ENCODE results near the gene PPA1.
"Not testable (repeated sequence)": the region's sequence is repeated elsewhere in the genome, so short reads cannot be mapped to it uniquely, and the experiment has no call there.

Gene PPA1

DNA sequence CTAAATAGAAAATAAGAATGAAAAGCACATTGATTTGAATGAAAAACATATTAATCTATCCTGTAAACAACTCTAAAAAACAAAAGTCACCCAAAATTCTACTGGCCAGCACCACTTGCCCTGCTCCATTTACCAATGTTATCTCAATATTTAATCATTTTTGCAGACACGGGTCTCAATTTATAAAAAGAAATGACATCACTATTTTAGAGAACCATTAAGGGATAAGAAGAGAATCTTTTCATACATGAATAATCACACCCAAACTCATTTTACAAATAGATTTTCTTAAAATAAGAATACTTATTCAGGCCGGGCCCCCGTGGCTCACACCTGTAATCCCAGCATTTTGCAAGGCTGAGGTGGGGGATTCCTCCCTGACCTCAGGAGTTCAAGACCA lies 66.8 kb downstream of the PPA1 start:
- Histone ChIP-seq H3K27me3 (ENCODE audit: control insufficient read depth, insufficient read depth, low read length) (no peaks in the 10 kb centered on the region), H3K9me3 (ENCODE audit: control insufficient read depth, insufficient read depth, low read depth, low read length) (no peaks in the 10 kb centered on the region), H3K36me3 (ENCODE audit: control insufficient read depth, insufficient read depth, low read length) (peaks cover 22% of the 10 kb centered on the region), H3K4me1 (ENCODE audit: control insufficient read depth, insufficient read depth, low read length) (peaks cover 11% of the 10 kb centered on the region), H3K27ac (ENCODE audit: low read depth, low read length) (no peak overlapping the region), H3K4me3 (ENCODE audit: low read depth, low read length) (no peak overlapping the region), H3K9ac (ENCODE audit: low read length) (no peak overlapping the region)

DNA sequence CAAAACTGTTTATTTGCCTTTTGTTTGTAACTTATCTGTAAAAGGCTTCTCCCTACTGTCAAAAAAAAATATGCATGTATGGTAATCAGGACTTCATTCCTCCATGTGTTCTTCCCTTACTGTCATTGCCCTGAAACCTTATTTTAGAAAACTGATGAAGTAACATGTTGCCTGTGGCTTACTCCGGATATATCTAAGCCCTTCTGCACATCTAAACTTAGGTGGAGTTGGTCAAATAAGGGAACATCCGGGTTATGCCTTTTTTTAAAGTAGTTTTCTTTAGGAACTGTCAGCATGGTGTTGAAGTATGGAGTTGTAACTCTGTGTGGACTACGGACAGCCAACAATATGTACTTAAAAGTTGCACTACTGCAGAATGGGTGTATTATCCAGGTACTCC lies 69.1 kb downstream of the PPA1 start:
- no peak overlapping the region for H3K27ac ChIP-seq (ENCODE audit: low read depth, low read length)
- no peaks in the 10 kb centered on the region for H3K9me3 ChIP-seq (ENCODE audit: control insufficient read depth, insufficient read depth, low read depth, low read length)
- H3K4me3 ChIP-seq (ENCODE audit: low read depth, low read length) = no peak overlapping the region
- no peaks in the 10 kb centered on the region for H3K27me3 ChIP-seq (ENCODE audit: control insufficient read depth, insufficient read depth, low read length)
- no peak overlapping the region for H3K9ac ChIP-seq (ENCODE audit: low read length)
- peaks cover 11% of the 10 kb centered on the region for H3K4me1 ChIP-seq (ENCODE audit: control insufficient read depth, insufficient read depth, low read length)
- H3K36me3 ChIP-seq (ENCODE audit: control insufficient read depth, insufficient read depth, low read length) = peaks cover 43% of the 10 kb centered on the region

DNA sequence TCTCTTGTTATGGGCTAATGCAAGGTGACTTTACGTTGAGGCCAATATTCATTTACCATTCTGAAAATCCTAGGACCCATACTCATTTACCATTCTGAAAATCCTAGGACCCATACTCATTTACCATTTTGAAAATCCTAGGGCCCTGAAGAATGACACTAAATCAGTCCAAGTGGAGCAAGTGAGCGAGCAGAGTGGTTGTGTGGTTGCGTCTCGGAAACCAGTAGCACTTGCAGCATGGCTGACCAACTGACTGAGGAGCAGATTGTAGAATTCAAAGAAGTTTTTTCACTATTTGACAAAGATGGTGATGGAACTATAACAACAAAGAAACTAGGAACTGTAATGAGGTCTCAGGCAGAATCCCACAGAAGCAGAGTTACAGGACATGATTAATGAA lies 69.8 kb downstream of the PPA1 start:
- Histone ChIP-seq H3K4me3 (ENCODE audit: low read depth, low read length) (no peak overlapping the region), H3K4me1 (ENCODE audit: control insufficient read depth, insufficient read depth, low read length) (peaks cover 5% of the 10 kb centered on the region), H3K27me3 (ENCODE audit: control insufficient read depth, insufficient read depth, low read length) (no peaks in the 10 kb centered on the region), H3K9ac (ENCODE audit: low read length) (no peak overlapping the region), H3K36me3 (ENCODE audit: control insufficient read depth, insufficient read depth, low read length) (peaks cover 48% of the 10 kb centered on the region), H3K27ac (ENCODE audit: low read depth, low read length) (no peak overlapping the region), H3K9me3 (ENCODE audit: control insufficient read depth, insufficient read depth, low read depth, low read length) (no peaks in the 10 kb centered on the region)

GRCh38 chr10:70162892-70163201 lies 70.4 kb downstream of the PPA1 start:
- H3K4me1 ChIP-seq (ENCODE audit: control insufficient read depth, insufficient read depth, low read length) = peaks cover 5% of the 10 kb centered on the region
- peaks cover 54% of the 10 kb centered on the region for H3K36me3 ChIP-seq (ENCODE audit: control insufficient read depth, insufficient read depth, low read length)
- no peaks in the 10 kb centered on the region for H3K9me3 ChIP-seq (ENCODE audit: control insufficient read depth, insufficient read depth, low read depth, low read length)
- no peaks in the 10 kb centered on the region for H3K27me3 ChIP-seq (ENCODE audit: control insufficient read depth, insufficient read depth, low read length)
- H3K4me3 ChIP-seq (ENCODE audit: low read depth, low read length) = no peak overlapping the region; the same call in 1 of the 2 replicates
- H3K9ac ChIP-seq (ENCODE audit: low read length) = no peak overlapping the region
- no peak overlapping the region for H3K27ac ChIP-seq (ENCODE audit: low read depth, low read length)

DNA sequence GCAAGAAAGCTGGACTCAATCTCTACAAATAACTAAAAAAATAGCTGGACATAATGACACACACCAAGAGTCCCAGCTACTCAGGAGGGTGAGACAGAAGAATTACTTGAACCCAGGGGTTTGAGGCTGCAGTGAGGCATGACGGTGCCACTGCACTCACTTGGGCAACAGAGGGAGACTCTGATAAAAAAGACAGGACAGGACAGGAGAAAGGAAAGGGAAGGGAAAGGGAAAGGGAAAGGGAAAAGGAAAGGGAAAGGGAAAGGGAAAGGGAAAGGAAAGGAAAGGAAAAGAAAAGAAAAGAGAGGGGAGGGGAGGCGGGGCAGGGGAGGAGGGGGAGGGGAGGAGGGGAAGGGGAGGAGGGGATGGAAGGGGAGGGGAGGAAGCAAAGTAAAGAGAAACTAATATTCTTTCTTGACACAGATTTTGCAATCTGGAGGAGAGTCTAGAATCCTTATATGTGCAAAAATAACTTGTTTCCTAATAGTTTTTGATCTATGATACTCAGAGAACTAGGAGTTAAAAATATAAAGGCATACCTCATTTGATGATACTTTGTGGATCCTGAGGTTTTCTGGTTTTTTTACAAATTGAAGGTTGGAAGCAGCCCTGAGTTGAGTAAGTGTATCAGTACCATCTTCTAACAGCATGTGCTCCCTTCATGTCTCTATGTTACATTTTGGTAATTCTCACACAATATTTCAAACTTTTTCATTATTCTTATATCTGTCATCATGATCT lies 70.9 kb downstream of the PPA1 start:
- no peaks in the 10 kb centered on the region for H3K9me3 ChIP-seq (ENCODE audit: control insufficient read depth, insufficient read depth, low read depth, low read length)
- H3K9ac ChIP-seq (ENCODE audit: low read length) = no peak overlapping the region
- peaks cover 5% of the 10 kb centered on the region for H3K4me1 ChIP-seq (ENCODE audit: control insufficient read depth, insufficient read depth, low read length)
- H3K27me3 ChIP-seq (ENCODE audit: control insufficient read depth, insufficient read depth, low read length) = no peaks in the 10 kb centered on the region
- H3K4me3 ChIP-seq (ENCODE audit: low read depth, low read length) = no peak overlapping the region; the same call in 1 of the 2 replicates
- peaks cover 59% of the 10 kb centered on the region for H3K36me3 ChIP-seq (ENCODE audit: control insufficient read depth, insufficient read depth, low read length)
- no peak overlapping the region for H3K27ac ChIP-seq (ENCODE audit: low read depth, low read length)

DNA sequence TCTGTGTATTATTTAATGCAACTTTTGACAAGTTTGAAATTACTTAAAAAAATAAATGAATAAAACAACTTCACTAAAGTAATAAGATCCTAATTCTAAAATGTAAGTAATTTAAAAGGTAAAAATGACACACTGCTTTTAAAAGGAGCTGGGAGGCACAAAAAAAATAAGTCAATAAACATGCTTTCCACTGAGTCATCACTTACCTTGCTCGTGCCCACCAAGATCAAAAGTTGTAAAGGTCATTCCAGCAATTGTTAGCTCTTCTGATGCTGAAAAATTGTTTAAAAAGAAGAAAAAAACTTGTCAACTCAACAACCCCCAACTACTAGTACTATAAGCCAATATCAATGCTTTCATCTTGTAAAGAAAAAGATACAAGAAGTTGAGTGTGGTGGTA lies 72.4 kb downstream of the PPA1 start:
- Histone ChIP-seq H3K4me1 (ENCODE audit: control insufficient read depth, insufficient read depth, low read length) (peaks cover 6% of the 10 kb centered on the region), H3K9me3 (ENCODE audit: control insufficient read depth, insufficient read depth, low read depth, low read length) (no peaks in the 10 kb centered on the region), H3K36me3 (ENCODE audit: control insufficient read depth, insufficient read depth, low read length) (peaks cover 69% of the 10 kb centered on the region)

GRCh38 chr10:70159366-70159765 lies 73.9 kb downstream of the PPA1 start:
- not testable (repeated sequence) for H3K4me3 ChIP-seq (ENCODE audit: low read depth, low read length); H3K27ac ChIP-seq (ENCODE audit: low read depth, low read length); H3K27me3 ChIP-seq (ENCODE audit: control insufficient read depth, insufficient read depth, low read length); H3K9me3 ChIP-seq (ENCODE audit: control insufficient read depth, insufficient read depth, low read depth, low read length); H3K9ac ChIP-seq (ENCODE audit: low read length)
- Histone ChIP-seq H3K4me1 (ENCODE audit: control insufficient read depth, insufficient read depth, low read length) (peaks cover 14% of the 10 kb centered on the region), H3K36me3 (ENCODE audit: control insufficient read depth, insufficient read depth, low read length) (peaks cover 77% of the 10 kb centered on the region)

More for the DNA sequence above, 72.4 kb downstream of the PPA1 start:
- H3K27ac ChIP-seq (ENCODE audit: low read depth, low read length) = no peak overlapping the region
- no peak overlapping the region for H3K4me3 ChIP-seq (ENCODE audit: low read depth, low read length)
- H3K27me3 ChIP-seq (ENCODE audit: control insufficient read depth, insufficient read depth, low read length) = no peaks in the 10 kb centered on the region
- H3K9ac ChIP-seq (ENCODE audit: low read length) = no peak overlapping the region

DNA sequence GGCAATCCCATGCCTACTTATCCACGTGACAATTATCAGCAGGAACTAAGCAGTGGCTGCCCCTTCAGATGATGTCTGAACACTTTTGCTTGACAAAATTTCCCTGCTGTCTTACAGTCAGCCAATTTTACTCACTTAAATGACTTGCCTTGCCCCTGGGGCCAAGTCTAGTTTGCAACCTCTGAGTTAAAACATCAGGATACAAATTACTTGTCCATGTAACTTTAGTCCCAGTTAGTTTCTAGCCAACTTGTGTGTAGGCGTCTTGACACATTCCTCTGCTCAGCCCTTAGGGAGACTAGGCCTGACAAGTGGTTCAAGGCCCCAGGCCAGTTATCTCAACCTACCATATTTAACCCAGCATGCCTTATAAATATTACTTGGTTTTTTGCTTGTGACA lies 75.1 kb downstream of the PPA1 start:
- H3K9me3 ChIP-seq (ENCODE audit: control insufficient read depth, insufficient read depth, low read depth, low read length) = no peaks in the 10 kb centered on the region
- H3K27ac ChIP-seq (ENCODE audit: low read depth, low read length) = no peak overlapping the region
- H3K4me3 ChIP-seq (ENCODE audit: low read depth, low read length) = no peak overlapping the region
- peaks cover 84% of the 10 kb centered on the region for H3K36me3 ChIP-seq (ENCODE audit: control insufficient read depth, insufficient read depth, low read length)
- H3K27me3 ChIP-seq (ENCODE audit: control insufficient read depth, insufficient read depth, low read length) = no peaks in the 10 kb centered on the region
- H3K4me1 ChIP-seq (ENCODE audit: control insufficient read depth, insufficient read depth, low read length) = peaks cover 14% of the 10 kb centered on the region
- H3K9ac ChIP-seq (ENCODE audit: low read length) = no peak overlapping the region

DNA sequence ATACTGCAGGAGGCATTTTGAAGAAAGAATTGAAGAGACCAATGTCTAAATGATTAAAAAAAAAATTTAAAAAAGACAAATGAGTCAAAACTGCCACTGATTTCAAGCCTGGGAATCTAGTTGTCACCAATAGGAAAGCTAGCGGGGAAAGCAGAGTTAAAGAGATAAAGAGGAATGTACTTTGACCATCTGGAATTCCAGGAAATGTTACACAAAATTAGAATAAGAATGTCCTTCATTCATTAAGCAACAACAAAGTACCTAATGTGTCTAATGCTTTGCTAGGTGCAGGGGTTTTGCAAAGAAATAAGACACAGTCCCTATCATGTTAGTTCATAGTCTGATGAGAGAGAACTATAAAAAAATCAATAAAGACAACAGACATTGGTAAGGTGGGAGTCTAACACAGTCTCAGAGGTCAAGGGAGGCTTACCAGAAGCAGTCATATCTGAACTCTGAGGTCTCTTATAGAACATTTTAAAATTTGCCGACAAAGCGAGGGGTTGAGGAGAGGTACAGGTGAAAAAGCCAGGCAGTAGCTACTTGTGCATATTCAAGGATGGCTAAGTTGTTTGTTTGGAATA lies 77.9 kb downstream of the PPA1 start:
- no peaks in the 10 kb centered on the region for H3K9me3 ChIP-seq (ENCODE audit: control insufficient read depth, insufficient read depth, low read depth, low read length)
- H3K27ac ChIP-seq (ENCODE audit: low read depth, low read length) = peak overlapping the region; percentile 29; the same call in 1 of the 2 replicates
- peaks cover 9% of the 10 kb centered on the region; the same call in 1 of the 2 replicates for H3K4me1 ChIP-seq (ENCODE audit: control insufficient read depth, insufficient read depth, low read length)
- peaks cover 94% of the 10 kb centered on the region for H3K36me3 ChIP-seq (ENCODE audit: control insufficient read depth, insufficient read depth, low read length)
- no peak overlapping the region for H3K9ac ChIP-seq (ENCODE audit: low read length)
- no peaks in the 10 kb centered on the region for H3K27me3 ChIP-seq (ENCODE audit: control insufficient read depth, insufficient read depth, low read length)
- no peak overlapping the region for H3K4me3 ChIP-seq (ENCODE audit: low read depth, low read length)
